K562 (cell line): Measurements from ENCODE around the gene TSPAN11. TPM values are rescaled to one million over a fixed set of nuclear protein-coding genes. Genes with fewer than 3 reads are reported as not detected.

Experiments used
- ATAC-seq: fragments of 200-7000 bp; cut with Tn5 transposase; 3 replicates; pipeline ENCODE4 v1.9.1; 2020; ENCODE audit warnings: moderate library complexity
- BruUV-seq: library from RNA; stranded (reverse); fragments of 400-500 nt; replicated peaks from 2 replicates; lab custom pipeline; 2021; lab: Mats Ljungman, UMichigan
- CTCF ChIA-PET: fragments of 300-600 bp; formaldehyde crosslinking; extraction: SDS; loops from one replicate; lab custom pipeline; 2021; ENCODE audit warnings: low intra/inter-chr PET ratio; lab: Yijun Ruan, JAX
- POLR2A ChIA-PET: fragments of 300-600, 350-650 bp; sonication (Branson Sonifier 250); formaldehyde crosslinking; extraction: SDS; loops from one replicate; lab custom pipeline; 2021; ENCODE audit warnings: antibody characterized with exemption, inconsistent platforms; lab: Yijun Ruan, JAX
- DNase-seq, 4 experiments: peaks; one replicate each; pipeline versions ENCODE4 v3.0.0 to v3.0.0-alpha.2; 2011 to 2018; ENCODE audit warnings: low spot score in 3 of 4, mixed read lengths in 3 of 4; ENCODE audit errors: extremely low read depth in 1 of 4
- FAIRE-seq: peaks from 2 replicates; lab custom pipeline; 2011; peaks lifted over from hg19 to GRCh38; lab: Jason Lieb, UNC
- H2AFZ ChIP-seq: 2 replicates; pipeline ENCODE4 v1.6.0; 2011; ENCODE audit warnings: low read depth, low read length, control low read depth, inconsistent platforms
- H3K27ac ChIP-seq: fragments of 200-600 bp; 3 replicates; pipeline ENCODE4 v1.8.0; 2011; ENCODE audit warnings: low read depth, mild to moderate bottlenecking, control low read depth, inconsistent platforms, low read length, moderate library complexity, mixed read lengths; ENCODE audit errors: extremely low read depth
- H3K27me3 ChIP-seq, 2 experiments: fragments of 300-600 bp in 1 of 2; 2 replicates in 1 of 2; 3 replicates in 1 of 2; pipeline versions ENCODE4 v1.6.0 to v1.8.0; 2011; ENCODE audit warnings: inconsistent platforms in 2 of 2, low read length in 2 of 2, mild to moderate bottlenecking in 1 of 2, mixed read lengths in 1 of 2, moderate library complexity in 1 of 2; ENCODE audit not compliant: control insufficient read depth in 2 of 2, insufficient read depth in 2 of 2
- H3K36me3 ChIP-seq: fragments of 300-600 bp; 3 replicates; pipeline ENCODE4 v1.8.0; 2011; ENCODE audit warnings: mild to moderate bottlenecking, low read length, inconsistent platforms; ENCODE audit not compliant: control insufficient read depth, insufficient read depth
- H3K4me1 ChIP-seq, 2 experiments: fragments of 200-600 bp in 1 of 2; replicated peaks in 1 of 2; 2 replicates in 1 of 2; 3 replicates in 1 of 2; pipeline versions ENCODE4 v1.5.1 to v1.8.0; 2011; ENCODE audit warnings: inconsistent platforms in 2 of 2, low read length in 2 of 2, mild to moderate bottlenecking in 1 of 2, mixed read lengths in 1 of 2, moderate library complexity in 1 of 2; ENCODE audit not compliant: control insufficient read depth in 2 of 2, insufficient read depth in 2 of 2
- H3K4me2 ChIP-seq: 2 replicates; pipeline ENCODE4 v1.6.1; 2011; ENCODE audit warnings: low read length, control low read depth, inconsistent platforms, mixed read lengths; ENCODE audit not compliant: insufficient read depth
- H3K4me3 ChIP-seq: fragments of 200-600 bp; sonication (generic), shearing (Covaris generic); 2 replicates; pipeline ENCODE4 v1.5.1; 2016; ENCODE audit warnings: control low read depth, inconsistent platforms
- H3K79me2 ChIP-seq: fragments of 200-600 bp; 3 replicates; pipeline ENCODE4 v1.8.0; 2011; ENCODE audit warnings: low read length, inconsistent platforms; ENCODE audit not compliant: control insufficient read depth, insufficient read depth
- H3K9ac ChIP-seq, 2 experiments: 2 replicates each; pipeline versions ENCODE4 v1.6.0 to v1.6.1; 2011; ENCODE audit warnings: low read depth in 2 of 2, low read length in 2 of 2, control low read depth in 1 of 2, inconsistent platforms in 1 of 2, mild to moderate bottlenecking in 1 of 2, mixed read lengths in 1 of 2; ENCODE audit not compliant: insufficient read depth in 1 of 2
- H3K9me1 ChIP-seq: one replicate; pipeline ENCODE4 v1.6.0; 2011; ENCODE audit warnings: inconsistent platforms, mild to moderate bottlenecking, low read length, moderate library complexity; ENCODE audit not compliant: control insufficient read depth, insufficient read depth
- H3K9me3 ChIP-seq: replicated peaks from 2 replicates; pipeline ENCODE4 v1.5.1; 2011; ENCODE audit warnings: low read depth, low read length, inconsistent platforms; ENCODE audit not compliant: control insufficient read depth, insufficient read depth
- H4K20me1 ChIP-seq: replicated peaks from 2 replicates; pipeline ENCODE4 v1.6.1; 2011; ENCODE audit warnings: low read length, inconsistent platforms, mixed read lengths; ENCODE audit not compliant: control insufficient read depth, insufficient read depth
- CHD7 ChIP-seq: fragments of 200-600 bp; sonication (generic); IDR thresholded peaks from one replicate; pipeline ENCODE4 v1.6.1; 2012; ENCODE audit warnings: mild to moderate bottlenecking, low read depth, low read length, inconsistent platforms
- SIN3A ChIP-seq, 2 experiments: fragments of 150-350 bp in 1 of 2; IDR thresholded peaks; 2 replicates each; pipeline ENCODE4 v1.6.1; 2011 to 2016; ENCODE audit warnings: borderline replicate concordance in 2 of 2, low read depth in 2 of 2, low read length in 2 of 2, mild to moderate bottlenecking in 2 of 2, moderate library complexity in 2 of 2; ENCODE audit not compliant: control insufficient read depth in 1 of 2
- SMARCC2 ChIP-seq: fragments of 450-650 bp; IDR thresholded peaks from 2 replicates; pipeline ENCODE4 v1.6.1; 2017; ENCODE audit warnings: antibody characterized with exemption, moderate library complexity, mild to moderate bottlenecking, low read depth
- SRSF9 ChIP-seq: fragments of 200-400 bp; formaldehyde crosslinking; IDR thresholded peaks from 2 replicates; pipeline ENCODE4 v1.6.1; 2017; ENCODE audit warnings: low read depth, low read length, borderline replicate concordance
- TCF15 ChIP-seq: fragments of 250-450 bp; sonication (Bioruptor Pico); IDR thresholded peaks from 2 replicates; pipeline ENCODE4 v1.8.0; 2022; ENCODE audit warnings: moderate library complexity, mild to moderate bottlenecking, inconsistent platforms
- TFAM ChIP-seq: fragments of 250-450 bp; sonication (Bioruptor Pico); conservative IDR thresholded peaks from 2 replicates; pipeline ENCODE4 v1.5.0; 2021; ENCODE audit warnings: mild to moderate bottlenecking, moderate library complexity
- WGBS: fragments of 100-300 bp; shearing (Covaris generic); methylation state at CpG from one replicate; pipeline ENCODE4 v1.1.6; 2016; ENCODE audit warnings: low coverage, mixed read lengths; ENCODE audit not compliant: insufficient coverage; ENCODE audit errors: missing lambda C conversion rate; 5-methylcytosine and 5-hydroxymethylcytosine counted together
- in situ Hi-C: fragments of 300-500 bp; cut with MboI; formaldehyde crosslinking; loops from 4 replicates; pipeline ENCODE4 v1.15.0; 2018; ENCODE audit warnings: inconsistent platforms, mixed read lengths
- intact Hi-C: fragments of 100-400 bp; cut with micrococcal nuclease; formaldehyde crosslinking; loops from 2 replicates; pipeline ENCODE4 v1.14.2; 2022
- polyA plus RNA-seq, 8 experiments: library from polyadenylated mRNA; depleted of rRNA in 4 of 8; stranded (reverse) in 5 of 8; unstranded in 3 of 8; fragments of >200 nt; fragmentation: Nextera tagmentation in 2 of 8; fragmentation: Illumina TruSeq in 1 of 8; extraction: Ambion mirVana in 2 of 8; extraction: Trizol in 1 of 8; gene quantifications; 2 replicates each; pipeline versions ENCODE4 v1.2.1 to v1.2.3, GENCODE V29; 2011 to 2014; ENCODE audit warnings: inconsistent platforms in 1 of 8, missing spikeins in 1 of 8
- total RNA-seq, 7 experiments: library from RNA; depleted of rRNA in 6 of 7; stranded (reverse); fragments of >200 nt in 6 of 7; fragmentation: Illumina TruSeq in 2 of 7; extraction: Trizol in 2 of 7; gene quantifications; 2 replicates each; pipeline versions ENCODE4 v1.2.1 to v1.2.3, GENCODE V29; 2011 to 2021; ENCODE audit warnings: low replicate concordance in 1 of 7
- TF ChIP-seq, protein P1 (sequence below): fragments of 150-350 bp; IDR thresholded peaks from 2 replicates; pipeline ENCODE4 v1.6.1; 2014; ENCODE audit warnings: low read depth, mild to moderate bottlenecking, low read length, borderline replicate concordance

The TSPAN11 gene
- total and polyA plus RNA-seq, 9 of the 15 experiments (the other 6 are each of a cell fraction or from before 2014, with no cell fraction given) = not detected

DNA sequence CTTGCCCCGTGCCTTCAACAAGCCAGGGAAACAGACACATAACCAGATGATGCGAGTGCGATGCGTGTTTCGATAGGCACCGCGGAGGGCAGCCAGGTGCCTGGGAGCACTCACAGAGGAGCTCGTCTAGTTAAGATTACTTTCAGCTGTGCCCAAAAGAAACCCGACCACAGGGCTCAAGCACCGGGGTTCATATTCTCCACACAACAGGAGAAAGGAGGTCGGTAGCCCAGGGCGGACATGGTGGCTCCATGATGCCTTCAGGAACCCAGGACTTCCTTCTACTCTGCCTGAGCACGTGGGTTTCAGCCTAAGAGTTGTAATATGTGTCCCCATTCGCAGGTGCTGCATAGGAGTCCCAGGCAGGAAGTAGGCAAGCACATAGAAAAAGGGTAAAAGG is 93.4 kb downstream of the TSPAN11 start:
- Histone ChIP-seq H3K4me2 (no peak overlapping the region), H3K4me1 (no peaks in the 10 kb centered on the region; a peak in 1 of 5 replicates), H3K9me3 (no peaks in the 10 kb centered on the region), H3K27ac (no peak overlapping the region), H3K27me3 (peaks cover 16 to 46% of the 10 kb centered on the region in 2 experiments), H3K4me3 (no peak overlapping the region), H3K79me2 (no peaks in the 10 kb centered on the region), H2AFZ (no peak overlapping the region), H4K20me1 (no peaks in the 10 kb centered on the region), H3K9ac (no peak overlapping the region), H3K36me3 (no peaks in the 10 kb centered on the region), H3K9me1 (no peaks in the 10 kb centered on the region)
- no TSS peak for BruUV-seq
- in situ Hi-C loops (no loop called here), intact Hi-C loops (no loop called here)
- ATAC-seq (no peak), FAIRE-seq (no peak), DNase-seq (no peak)
- POLR2A ChIA-PET = no interaction called here
- 8% methylated on average over 14 of the region's 14 CpGs for WGBS
- CTCF ChIA-PET = no interaction called here
- no peak for TF ChIP-seq TFAM (CRISPR knock-in tag)
- no peak for TF ChIP-seq SRSF9
- TF ChIP-seq, protein P1, sequence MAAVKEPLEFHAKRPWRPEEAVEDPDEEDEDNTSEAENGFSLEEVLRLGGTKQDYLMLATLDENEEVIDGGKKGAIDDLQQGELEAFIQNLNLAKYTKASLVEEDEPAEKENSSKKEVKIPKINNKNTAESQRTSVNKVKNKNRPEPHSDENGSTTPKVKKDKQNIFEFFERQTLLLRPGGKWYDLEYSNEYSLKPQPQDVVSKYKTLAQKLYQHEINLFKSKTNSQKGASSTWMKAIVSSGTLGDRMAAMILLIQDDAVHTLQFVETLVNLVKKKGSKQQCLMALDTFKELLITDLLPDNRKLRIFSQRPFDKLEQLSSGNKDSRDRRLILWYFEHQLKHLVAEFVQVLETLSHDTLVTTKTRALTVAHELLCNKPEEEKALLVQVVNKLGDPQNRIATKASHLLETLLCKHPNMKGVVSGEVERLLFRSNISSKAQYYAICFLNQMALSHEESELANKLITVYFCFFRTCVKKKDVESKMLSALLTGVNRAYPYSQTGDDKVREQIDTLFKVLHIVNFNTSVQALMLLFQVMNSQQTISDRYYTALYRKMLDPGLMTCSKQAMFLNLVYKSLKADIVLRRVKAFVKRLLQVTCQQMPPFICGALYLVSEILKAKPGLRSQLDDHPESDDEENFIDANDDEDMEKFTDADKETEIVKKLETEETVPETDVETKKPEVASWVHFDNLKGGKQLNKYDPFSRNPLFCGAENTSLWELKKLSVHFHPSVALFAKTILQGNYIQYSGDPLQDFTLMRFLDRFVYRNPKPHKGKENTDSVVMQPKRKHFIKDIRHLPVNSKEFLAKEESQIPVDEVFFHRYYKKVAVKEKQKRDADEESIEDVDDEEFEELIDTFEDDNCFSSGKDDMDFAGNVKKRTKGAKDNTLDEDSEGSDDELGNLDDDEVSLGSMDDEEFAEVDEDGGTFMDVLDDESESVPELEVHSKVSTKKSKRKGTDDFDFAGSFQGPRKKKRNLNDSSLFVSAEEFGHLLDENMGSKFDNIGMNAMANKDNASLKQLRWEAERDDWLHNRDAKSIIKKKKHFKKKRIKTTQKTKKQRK = no peak
- TF ChIP-seq SMARCC2 = no peak
- no peak for TF ChIP-seq CHD7
- no peak for TF ChIP-seq SIN3A (IDR thresholded peaks at IDR 0.05; ENCODE audit: borderline replicate concordance in 2 of 2, control insufficient read depth in 1 of 2, low read depth in 2 of 2, low read length in 2 of 2)
- TF ChIP-seq TCF15 = no peak
